HL-60 (cell line): Measurements from ENCODE around the gene LPIN1.

ENCODE experiments used
- DNase-seq, 2 experiments: peaks; one replicate each; pipeline ENCODE4 v3.0.0-alpha.2; 2010 to 2020; ENCODE audit warnings: low read depth in 1 of 2, low spot score in 1 of 2
- H3K27ac ChIP-seq: fragments of 250-450 bp; sonication (Bioruptor Pico); replicated peaks from 2 replicates; pipeline ENCODE4 v1.5.1; 2020; ENCODE audit warnings: mild to moderate bottlenecking, moderate library complexity
- H3K27me3 ChIP-seq: fragments of 250-450 bp; sonication (Bioruptor Pico); 2 replicates; pipeline ENCODE4 v1.5.1; 2021; ENCODE audit warnings: mild to moderate bottlenecking, moderate library complexity; ENCODE audit not compliant: insufficient read depth, poor library complexity, severe bottlenecking
- H3K4me3 ChIP-seq: replicated peaks from 2 replicates; pipeline ENCODE4 v1.5.1; 2011; ENCODE audit warnings: mild to moderate bottlenecking, control low read depth, low read length; ENCODE audit not compliant: insufficient read depth
- CTCF ChIP-seq: IDR thresholded peaks from one replicate; pipeline ENCODE4 v1.5.1; 2011; ENCODE audit warnings: low read length, control low read depth, inconsistent platforms; ENCODE audit not compliant: insufficient read depth
- GABPA ChIP-seq: IDR thresholded peaks from 2 replicates; pipeline ENCODE4 v1.6.1; 2012; ENCODE audit warnings: low read depth
- POLR2AphosphoS5 ChIP-seq: IDR thresholded peaks from 2 replicates; pipeline ENCODE4 v1.6.1; 2012; ENCODE audit warnings: low read depth
- REST ChIP-seq: IDR thresholded peaks from 2 replicates; pipeline ENCODE4 v1.6.1; 2012; ENCODE audit warnings: low read depth; ENCODE audit not compliant: insufficient replicate concordance
- SPI1 ChIP-seq: IDR thresholded peaks from 2 replicates; pipeline ENCODE4 v1.6.1; 2012; ENCODE audit warnings: low read depth, mild to moderate bottlenecking, borderline replicate concordance

The LPIN1 gene

GRCh38 chr2:11753452-11753885 is 7.0 kb downstream of the LPIN1 start:
- peak; percentile 63 to 77 for DNase-seq
- no peak for TF ChIP-seq GABPA
- TF ChIP-seq POLR2AphosphoS5, result 0 out of 2 replicates have a peak, but pooled peaks have one; percentile 48
- peak; percentile 99 for TF ChIP-seq SPI1
- peak overlapping the region; percentile 19; the same call in 1 of the 2 replicates for H3K4me3 ChIP-seq
- no peaks in the 10 kb centered on the region for H3K27me3 ChIP-seq
- no peak overlapping the region for H3K27ac ChIP-seq

GRCh38 chr2:11753886-11754699 is 7.7 kb downstream of the LPIN1 start:
- H3K27ac ChIP-seq, result no peak overlapping the region
- DNase-seq, result no peak
- TF ChIP-seq POLR2AphosphoS5 (no peak), CTCF (no peak), GABPA (no peak), REST (no peak), SPI1 (no peak)
- peak overlapping the region; percentile 19 for H3K4me3 ChIP-seq
- no peaks in the 10 kb centered on the region for H3K27me3 ChIP-seq

GRCh38 chr2:11754700-11755015 is 8.2 kb downstream of the LPIN1 start:
- H3K27me3 ChIP-seq, result no peaks in the 10 kb centered on the region
- H3K4me3 ChIP-seq, result no peak overlapping the region
- H3K27ac ChIP-seq, result no peak overlapping the region
- no peak for DNase-seq
- no peak for TF ChIP-seq GABPA
- TF ChIP-seq REST, result no peak
- TF ChIP-seq SPI1, result no peak
- no peak for TF ChIP-seq CTCF
- TF ChIP-seq POLR2AphosphoS5, result no peak

DNA sequence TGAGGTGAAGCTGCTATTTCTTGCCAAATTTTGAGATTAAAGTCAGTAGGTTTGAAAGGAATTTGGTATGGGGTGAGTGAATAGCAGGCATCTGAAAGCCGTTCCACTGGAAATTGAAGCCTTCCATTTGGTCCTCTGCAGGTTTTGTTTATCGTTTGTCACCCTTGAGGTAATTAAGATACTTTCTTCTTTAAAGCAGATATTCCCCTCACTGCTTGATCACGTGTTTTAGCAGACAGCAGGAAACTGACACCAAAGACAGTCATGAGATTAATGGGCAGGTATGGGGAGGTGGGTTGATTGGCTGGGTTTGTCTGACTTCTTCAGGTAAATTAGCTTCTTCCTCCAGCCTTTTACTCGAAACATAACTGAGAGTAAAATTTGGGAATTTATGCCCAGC is 10.7 kb downstream of the LPIN1 start:
- no peak for TF ChIP-seq POLR2AphosphoS5
- no peak for TF ChIP-seq SPI1
- TF ChIP-seq REST, result no peak
- Histone ChIP-seq H3K4me3 (no peak overlapping the region), H3K27ac (no peak overlapping the region), H3K27me3 (no peaks in the 10 kb centered on the region)
- DNase-seq, result no peak
